GM12878 (cell line): Measurements from ENCODE around the gene TXNL4A. TPM values are rescaled to one million over a fixed set of nuclear protein-coding genes. Genes with fewer than 3 reads are reported as not detected.

Experiments used
- ATAC-seq: fragments of 200-7000 bp; cut with Tn5 transposase; 3 replicates; pipeline ENCODE4 v1.9.1; 2020; ENCODE audit warnings: mild to moderate bottlenecking, moderate library complexity
- BruUV-seq: library from RNA; stranded (reverse); fragments of 400-500 nt; replicated peaks from 2 replicates; lab custom pipeline; 2021; lab: Mats Ljungman, UMichigan
- CTCF ChIA-PET: fragments of 300-600 bp; sonication (Branson Sonifier 250); formaldehyde crosslinking; extraction: SDS; loops from one replicate; lab custom pipeline; 2021; ENCODE audit warnings: inconsistent platforms; lab: Yijun Ruan, JAX
- POLR2A ChIA-PET: fragments of 350-600 bp; formaldehyde crosslinking; extraction: SDS; loops from one replicate; lab custom pipeline; 2021; ENCODE audit warnings: inconsistent platforms; lab: Charles Lee
- RAD21 ChIA-PET: fragments of 300-600 bp; sonication (Branson Sonifier 250); formaldehyde crosslinking; loops from one replicate; lab custom pipeline; 2023; ENCODE audit warnings: antibody characterized with exemption; ENCODE audit not compliant: unreplicated experiment; lab: Charles Lee
- SMC1A ChIA-PET: fragments of 300-600 bp; sonication (Branson Sonifier 250); formaldehyde crosslinking; loops from one replicate; lab custom pipeline; 2023; ENCODE audit not compliant: unreplicated experiment, uncharacterized antibody; lab: Charles Lee
- DNase-seq: peaks from one replicate; pipeline ENCODE4 v3.0.0-alpha.2; 2011; ENCODE audit warnings: low read depth, low spot score
- FAIRE-seq: peaks from 3 replicates; lab custom pipeline; 2011; peaks lifted over from hg19 to GRCh38; lab: Jason Lieb, UNC
- H2AFZ ChIP-seq: 2 replicates; pipeline ENCODE4 v1.6.0; 2011; ENCODE audit warnings: low read depth, low read length, control low read depth; ENCODE audit not compliant: control insufficient read depth
- H3K27ac ChIP-seq: 2 replicates; pipeline ENCODE4 v1.5.1; 2011; ENCODE audit warnings: control low read depth; ENCODE audit not compliant: control insufficient read depth, insufficient read depth
- H3K27me3 ChIP-seq, 2 experiments: replicated peaks in 1 of 2; 2 replicates each; pipeline versions ENCODE4 v1.6.0 to v1.6.1; 2011; ENCODE audit warnings: low read length in 1 of 2; ENCODE audit not compliant: control insufficient read depth in 2 of 2, insufficient read depth in 2 of 2
- H3K36me3 ChIP-seq, 2 experiments: 2 replicates each; pipeline ENCODE4 v1.5.1; 2011; ENCODE audit warnings: low read length in 1 of 2; ENCODE audit not compliant: control insufficient read depth in 2 of 2, insufficient read depth in 2 of 2
- H3K4me1 ChIP-seq: 2 replicates; pipeline ENCODE4 v1.6.1; 2011; ENCODE audit warnings: mild to moderate bottlenecking, low read length, moderate library complexity, mixed read lengths; ENCODE audit not compliant: control insufficient read depth, insufficient read depth
- H3K4me2 ChIP-seq: 2 replicates; pipeline ENCODE4 v1.6.0; 2011; ENCODE audit warnings: control low read depth; ENCODE audit not compliant: control insufficient read depth, insufficient read depth
- H3K4me3 ChIP-seq: fragments of 200-600 bp; sonication (generic); 2 replicates; pipeline ENCODE4 v1.5.1; 2016
- H3K79me2 ChIP-seq: 2 replicates; pipeline ENCODE4 v1.6.0; 2011; ENCODE audit warnings: low read length; ENCODE audit not compliant: control insufficient read depth, insufficient read depth
- H3K9ac ChIP-seq: 2 replicates; pipeline ENCODE4 v1.8.0; 2011; ENCODE audit warnings: low read length, control low read depth, mixed read lengths; ENCODE audit not compliant: control insufficient read depth, insufficient read depth
- H3K9me3 ChIP-seq: replicated peaks from 3 replicates; pipeline ENCODE4 v1.5.1; 2011; ENCODE audit warnings: mild to moderate bottlenecking, low read length; ENCODE audit not compliant: control insufficient read depth, insufficient read depth
- H4K20me1 ChIP-seq: 2 replicates; pipeline ENCODE4 v1.6.0; 2011; ENCODE audit not compliant: control insufficient read depth, insufficient read depth
- CEBPZ ChIP-seq: fragments of 150-350 bp; IDR thresholded peaks from 2 replicates; pipeline ENCODE4 v1.6.1; 2016; ENCODE audit warnings: low read depth, low read length
- HDAC6 ChIP-seq: fragments of 200-600 bp; sonication (generic); IDR thresholded peaks from one replicate; pipeline ENCODE4 v1.8.0; 2017; ENCODE audit warnings: antibody characterized with exemption; ENCODE audit not compliant: unreplicated experiment
- MEF2B ChIP-seq: fragments of 450-650 bp; IDR thresholded peaks from 2 replicates; pipeline ENCODE4 v1.6.1; 2018; ENCODE audit warnings: mild to moderate bottlenecking, moderate library complexity; ENCODE audit not compliant: partially characterized antibody, poor library complexity, severe bottlenecking
- RB1 ChIP-seq: fragments of 450-650 bp; formaldehyde crosslinking; IDR thresholded peaks from 2 replicates; pipeline ENCODE4 v1.6.1; 2017; ENCODE audit warnings: mild to moderate bottlenecking, borderline replicate concordance
- REST ChIP-seq: IDR thresholded peaks from 2 replicates; pipeline ENCODE4 v1.6.1; 2012; ENCODE audit warnings: mild to moderate bottlenecking, low read depth, low read length
- SMARCA5 ChIP-seq: fragments of 450-650 bp; IDR thresholded peaks from 2 replicates; pipeline ENCODE4 v1.6.1; 2017; ENCODE audit warnings: mild to moderate bottlenecking
- ZSCAN29 ChIP-seq: fragments of 450-650 bp; IDR thresholded peaks from 2 replicates; pipeline ENCODE4 v1.6.1; 2017; ENCODE audit warnings: mild to moderate bottlenecking, moderate library complexity
- WGBS: methylation state at CpG from one replicate; pipeline ENCODE4 v1.1.6; 2016; ENCODE audit warnings: low lambda C conversion rate; ENCODE audit not compliant: insufficient replicate concordance, insufficient coverage; ENCODE audit errors: missing lambda C conversion rate; 5-methylcytosine and 5-hydroxymethylcytosine counted together
- in situ Hi-C: fragments of 300-500 bp; cut with MboI; formaldehyde crosslinking; loops from 9 replicates; pipeline ENCODE4 v1.14.3; 2018; ENCODE audit warnings: mixed read lengths
- intact Hi-C: fragments of 100-400 bp; cut with micrococcal nuclease; formaldehyde crosslinking; loops from one replicate; pipeline ENCODE4 v1.14.2; 2022; ENCODE audit not compliant: unreplicated experiment
- polyA plus RNA-seq, 11 experiments: library from polyadenylated mRNA; depleted of rRNA in 4 of 11; unstranded in 6 of 11; stranded (reverse) in 5 of 11; fragments of >200 nt; fragmentation: Nextera tagmentation in 4 of 11; fragmentation: Illumina TruSeq in 1 of 11; extraction: Ambion mirVana in 4 of 11; extraction: Trizol in 1 of 11; gene quantifications; 1 replicate in 1 of 11; 2 replicates in 10 of 11; pipeline versions ENCODE4 v1.2.1 to v1.2.3, GENCODE V29; 2011 to 2016; ENCODE audit warnings: inconsistent platforms in 2 of 11, missing spikeins in 2 of 11, low read depth in 1 of 11
- total RNA-seq, 4 experiments: library from RNA; depleted of rRNA in 3 of 4; stranded (reverse); fragments of >200 nt in 3 of 4; fragmentation: Illumina TruSeq in 1 of 4; extraction: Trizol in 1 of 4; gene quantifications; 2 replicates each; pipeline versions ENCODE4 v1.2.1 to v1.2.3, GENCODE V29; 2013 to 2021

The TXNL4A gene
- total and polyA plus RNA-seq, 10 of the 15 experiments (the other 5 are each of a cell fraction or from before 2014, with no cell fraction given) = 38.4 to 329 (median 128) TPM

- intact Hi-C loops = no loop called here
- RAD21 ChIA-PET = no interaction called here
- Histone ChIP-seq H3K4me1 (peaks cover 40% of the 10 kb centered on the region), H3K27me3 (no peaks in the 10 kb centered on the region), H2AFZ (no peak overlapping the region), H3K36me3 (peaks cover 0 to under 1% of the 10 kb centered on the region in 2 experiments; a peak in 3 of 4 replicates), H3K79me2 (peaks cover 41% of the 10 kb centered on the region), H3K4me3 (no peak overlapping the region), H3K9ac (no peak overlapping the region), H3K4me2 (peak overlapping the region; percentile 13), H3K27ac (no peak overlapping the region), H4K20me1 (no peaks in the 10 kb centered on the region), H3K9me3 (no peaks in the 10 kb centered on the region)
- FAIRE-seq (no peak), DNase-seq (no peak), ATAC-seq (no peak)
- BruUV-seq = no TSS peak
- CTCF ChIA-PET = no interaction called here
- in situ Hi-C loops = no loop called here
- 92% methylated on average over 14 of the region's 15 CpGs for WGBS
- no peak for TF ChIP-seq RB1
- POLR2A ChIA-PET = no interaction called here
- SMC1A ChIA-PET = interaction anchor here (0.6 kb wide), 1 partner anchor 18 kb away, joined by 3 read pairs; no protein-coding TSS in a partner anchor
Measured at GRCh38 chr18:79947881-79948610, 40.3 kb downstream of the TXNL4A start.

- WGBS = 89% methylated on average over 13 of the region's 14 CpGs
- H2AFZ ChIP-seq = no peak overlapping the region
- ChIA-PET SMC1A (interaction anchor here (1.2 kb wide), 1 partner anchor 36 kb away, joined by 3 read pairs; no protein-coding TSS in a partner anchor), POLR2A (interaction anchor here (0.6 to 1.7 kb wide), 2 partner anchors 8 to 10 kb away, joined by 3 to 5 read pairs; no protein-coding TSS in a partner anchor), CTCF (no interaction called here), RAD21 (interaction anchor here (1.6 kb wide), 1 partner anchor 37 kb away, joined by 4 read pairs; no protein-coding TSS in a partner anchor)
- DNase-seq = no peak
- no peaks in the 10 kb centered on the region for H3K9me3 ChIP-seq
- no peak for ATAC-seq
- no peaks in the 10 kb centered on the region for H3K27me3 ChIP-seq
- in situ Hi-C loops (no loop called here), intact Hi-C loops (no loop called here)
- peaks cover 40% of the 10 kb centered on the region for H3K4me1 ChIP-seq
- H4K20me1 ChIP-seq = no peaks in the 10 kb centered on the region
- no peak overlapping the region for H3K27ac ChIP-seq
- peaks cover 41% of the 10 kb centered on the region for H3K79me2 ChIP-seq
- H3K4me3 ChIP-seq = no peak overlapping the region
- peaks cover 0 to 8% of the 10 kb centered on the region in 2 experiments for H3K36me3 ChIP-seq
- no peak for FAIRE-seq
- no TSS peak for BruUV-seq
- peak overlapping the region; percentile 60; the same call in 1 of the 2 replicates for H3K4me2 ChIP-seq
- no peak overlapping the region for H3K9ac ChIP-seq
- TF ChIP-seq MEF2B = no peak
- TF ChIP-seq CEBPZ = no peak
- TF ChIP-seq ZSCAN29 = no peak
- TF ChIP-seq REST = no peak
- no peak for TF ChIP-seq HDAC6
- TF ChIP-seq SMARCA5 = no peak
Measured at GRCh38 chr18:79947054-79947755, 41.2 kb downstream of the TXNL4A start.
